Neural progenitor cell (in vitro differentiated cells): Measurements from ENCODE around the gene SHKBP1. TPM values are rescaled to one million over a fixed set of nuclear protein-coding genes. Genes with fewer than 3 reads are reported as not detected.

Source experiments
- DNase-seq: peaks from one replicate; pipeline ENCODE4 v3.0.0-alpha.2; 2016; ENCODE audit warnings: low spot score
- H2AFZ ChIP-seq: fragments of 200-600 bp; sonication (generic); replicated peaks from 2 replicates; pipeline ENCODE4 v1.6.1; 2016; ENCODE audit warnings: antibody characterized with exemption
- H3F3A ChIP-seq: fragments of 200-600 bp; sonication (generic); 2 replicates; pipeline ENCODE4 v1.6.1; 2016; ENCODE audit warnings: antibody characterized with exemption, low read depth
- H3K27ac ChIP-seq: fragments of 200-600 bp; sonication (generic); 2 replicates; pipeline ENCODE4 v1.5.1; 2016; ENCODE audit warnings: mild to moderate bottlenecking
- H3K27me3 ChIP-seq: fragments of 200-600 bp; sonication (generic); 2 replicates; pipeline ENCODE4 v1.6.1; 2016; ENCODE audit warnings: mild to moderate bottlenecking, moderate library complexity
- H3K36me3 ChIP-seq: fragments of 200-600 bp; sonication (generic); 2 replicates; pipeline ENCODE4 v1.5.1; 2016
- H3K4me1 ChIP-seq: fragments of 200-600 bp; sonication (generic); 2 replicates; pipeline ENCODE4 v1.6.1; 2016; ENCODE audit warnings: mixed run types
- H3K4me2 ChIP-seq: fragments of 200-600 bp; sonication (generic); 2 replicates; pipeline ENCODE4 v1.6.1; 2016
- H3K4me3 ChIP-seq: fragments of 200-600 bp; sonication (generic); 2 replicates; pipeline ENCODE4 v1.5.1; 2016
- H3K79me2 ChIP-seq: fragments of 200-600 bp; sonication (generic); 2 replicates; pipeline ENCODE4 v1.6.1; 2016; ENCODE audit warnings: low read depth
- H3K9ac ChIP-seq: fragments of 200-600 bp; sonication (generic); 2 replicates; pipeline ENCODE4 v1.6.1; 2016
- H3K9me3 ChIP-seq: fragments of 200-600 bp; sonication (generic); 2 replicates; pipeline ENCODE4 v1.5.1; 2016; ENCODE audit warnings: low read depth
- H4K20me1 ChIP-seq: fragments of 200-600 bp; sonication (generic); 2 replicates; pipeline ENCODE4 v1.6.1; 2016; ENCODE audit warnings: low read depth
- H3K27ac Mint-ChIP-seq: 3 replicates; pipeline ENCODE4 v1.8.0; 2021; ENCODE audit warnings: mixed read lengths
- H3K27me3 Mint-ChIP-seq: 2 replicates; pipeline ENCODE4 v1.8.0; 2022; ENCODE audit warnings: low read depth, mild to moderate bottlenecking, inconsistent platforms, moderate library complexity, mixed read lengths; ENCODE audit not compliant: insufficient read depth
- H3K36me3 Mint-ChIP-seq: 3 replicates; pipeline ENCODE4 v1.8.0; 2021; ENCODE audit warnings: mixed read lengths
- H3K4me1 Mint-ChIP-seq: 3 replicates; pipeline ENCODE4 v1.8.0; 2021; ENCODE audit warnings: mixed read lengths
- H3K4me3 Mint-ChIP-seq: 3 replicates; pipeline ENCODE4 v1.8.0; 2021; ENCODE audit warnings: mild to moderate bottlenecking, moderate library complexity, mixed read lengths
- H3K9me3 Mint-ChIP-seq: 3 replicates; pipeline ENCODE4 v1.8.0; 2020; ENCODE audit warnings: mixed read lengths
- CTCF ChIP-seq: fragments of 200-600 bp; sonication (generic); IDR thresholded peaks from 2 replicates; pipeline ENCODE4 v1.5.1; 2017; ENCODE audit warnings: antibody characterized with exemption, mild to moderate bottlenecking
- EZH2 ChIP-seq: fragments of 200-600 bp; sonication (generic); IDR thresholded peaks from 2 replicates; pipeline ENCODE4 v1.6.1; 2017; ENCODE audit warnings: antibody characterized with exemption, mild to moderate bottlenecking, moderate library complexity
- EZH2phosphoT487 ChIP-seq: fragments of 200-600 bp; sonication (generic); IDR thresholded peaks from 2 replicates; pipeline ENCODE4 v1.6.1; 2017; ENCODE audit warnings: antibody characterized with exemption
- total RNA-seq: library from RNA; depleted of rRNA; stranded (reverse); fragments of >200 nt; gene quantifications from 2 replicates; pipeline ENCODE4 v1.2.3, GENCODE V29; 2015; ENCODE audit warnings: low replicate concordance

Gene SHKBP1
- total RNA-seq, 1 donor from 2014 or later, result 20.6 TPM

GRCh38 chr19:40567750-40568494, 8.8 kb upstream of the SHKBP1 start:
- Histone ChIP-seq H2AFZ (no peak overlapping the region), H3K9ac (no peak overlapping the region), H4K20me1 (no peaks in the 10 kb centered on the region), H3K36me3 (no peaks in the 10 kb centered on the region), H3K4me1 (no peaks in the 10 kb centered on the region), H3K9me3 (no peaks in the 10 kb centered on the region), H3K27me3 (peaks cover 75% of the 10 kb centered on the region), H3K4me3 (peak overlapping the region; percentile 45), H3K79me2 (no peaks in the 10 kb centered on the region), H3K27ac (no peak overlapping the region), H3F3A (peaks cover 19% of the 10 kb centered on the region), H3K4me2 (peak overlapping the region; percentile 85)
- Mint-ChIP-seq H3K27ac (no peak overlapping the region), H3K36me3 (no peaks in the 10 kb centered on the region), H3K9me3 (no peaks in the 10 kb centered on the region), H3K4me3 (peak overlapping the region; percentile 15), H3K27me3 (peaks cover 56% of the 10 kb centered on the region), H3K4me1 (peaks cover 17% of the 10 kb centered on the region)
- peak; percentile 95 for TF ChIP-seq EZH2
- TF ChIP-seq EZH2phosphoT487, result peak; percentile 96
- TF ChIP-seq CTCF, result no peak
- peak; percentile 63 for DNase-seq

- Histone ChIP-seq H3K36me3 (no peaks in the 10 kb centered on the region), H3F3A (peaks cover 28% of the 10 kb centered on the region), H3K4me3 (peak overlapping the region; percentile 54), H2AFZ (peak overlapping the region; percentile 66), H4K20me1 (no peaks in the 10 kb centered on the region), H3K27ac (no peak overlapping the region), H3K27me3 (peaks cover 52% of the 10 kb centered on the region), H3K4me2 (peak overlapping the region; percentile 80), H3K9me3 (no peaks in the 10 kb centered on the region), H3K4me1 (no peaks in the 10 kb centered on the region), H3K9ac (no peak overlapping the region), H3K79me2 (no peaks in the 10 kb centered on the region)
- Mint-ChIP-seq H3K27ac (peak overlapping the region; percentile 48), H3K4me3 (peak overlapping the region; percentile 88), H3K9me3 (no peaks in the 10 kb centered on the region), H3K36me3 (no peaks in the 10 kb centered on the region), H3K27me3 (peaks cover 47% of the 10 kb centered on the region), H3K4me1 (peaks cover 17% of the 10 kb centered on the region)
- peak; percentile 100 for DNase-seq
- TF ChIP-seq EZH2phosphoT487, result peak; percentile 15
- no peak for TF ChIP-seq CTCF
These were observed 6.2 kb upstream of the SHKBP1 start for GRCh38 chr19:40570313-40571004.

- H3K27ac ChIP-seq, result no peak overlapping the region
- H3K4me3 ChIP-seq, result peak overlapping the region; percentile 17
- H4K20me1 ChIP-seq, result no peaks in the 10 kb centered on the region
- peak overlapping the region; percentile 50 for H3K4me2 ChIP-seq
- H3K4me1 ChIP-seq, result no peaks in the 10 kb centered on the region
- H2AFZ ChIP-seq, result no peak overlapping the region
- Mint-ChIP-seq H3K27ac (no peak overlapping the region), H3K36me3 (no peaks in the 10 kb centered on the region), H3K9me3 (no peaks in the 10 kb centered on the region), H3K4me1 (peaks cover 17% of the 10 kb centered on the region), H3K27me3 (peaks cover 46% of the 10 kb centered on the region), H3K4me3 (peak overlapping the region; percentile 72)
- peaks cover 52% of the 10 kb centered on the region for H3K27me3 ChIP-seq
- H3K9ac ChIP-seq, result no peak overlapping the region
- TF ChIP-seq CTCF (no peak), EZH2phosphoT487 (no peak), EZH2 (no peak)
- H3F3A ChIP-seq, result peaks cover 28% of the 10 kb centered on the region
- no peaks in the 10 kb centered on the region for H3K79me2 ChIP-seq
- no peaks in the 10 kb centered on the region for H3K9me3 ChIP-seq
- H3K36me3 ChIP-seq, result no peaks in the 10 kb centered on the region
- DNase-seq, result no peak
These were observed 5.7 kb upstream of the SHKBP1 start for GRCh38 chr19:40571005-40571318.
